Rectal smooth muscle tissue (tissue), 1 donor: ENCODE results near the gene SMC3.
"Not testable (repeated sequence)": the region's sequence is repeated elsewhere in the genome, so short reads cannot be mapped to it uniquely, and the experiment has no call there.

Experiments used
- H3K27ac ChIP-seq: one replicate; pipeline ENCODE4 v1.7.0; 2013; ENCODE audit warnings: low read depth, low read length, inconsistent platforms
- H3K27me3 ChIP-seq: one replicate; pipeline ENCODE4 v1.7.0; 2013; ENCODE audit warnings: low read length; ENCODE audit not compliant: control insufficient read depth, insufficient read depth
- H3K36me3 ChIP-seq: one replicate; pipeline ENCODE4 v1.7.0; 2013; ENCODE audit warnings: low read length; ENCODE audit not compliant: control insufficient read depth, insufficient read depth
- H3K4me1 ChIP-seq: one replicate; pipeline ENCODE4 v1.7.0; 2013; ENCODE audit warnings: low read length; ENCODE audit not compliant: control insufficient read depth, insufficient read depth
- H3K4me3 ChIP-seq: one replicate; pipeline ENCODE4 v1.7.0; 2013; ENCODE audit warnings: low read length
- H3K9ac ChIP-seq: one replicate; pipeline ENCODE4 v1.7.0; 2013; ENCODE audit warnings: low read length

The SMC3 gene

GRCh38 chr10:110610308-110610774 is 42.8 kb downstream of the SMC3 start:
- no peaks in the 10 kb centered on the region for H3K4me1 ChIP-seq
- no peak overlapping the region for H3K27ac ChIP-seq
- H3K27me3 ChIP-seq: no peaks in the 10 kb centered on the region
- no peak overlapping the region for H3K9ac ChIP-seq
- no peaks in the 10 kb centered on the region for H3K36me3 ChIP-seq
- no peak overlapping the region for H3K4me3 ChIP-seq

- H3K27ac ChIP-seq, H3K4me1 ChIP-seq, H3K9ac ChIP-seq, H3K36me3 ChIP-seq, H3K27me3 ChIP-seq, H3K4me3 ChIP-seq: not testable (repeated sequence)
These were observed 43.3 kb downstream of the SMC3 start for GRCh38 chr10:110610781-110611180.

- H3K27ac ChIP-seq: no peak overlapping the region
- H3K9ac ChIP-seq: no peak overlapping the region
- H3K27me3 ChIP-seq: no peaks in the 10 kb centered on the region
- H3K36me3 ChIP-seq: no peaks in the 10 kb centered on the region
- no peak overlapping the region for H3K4me3 ChIP-seq
- H3K4me1 ChIP-seq: no peaks in the 10 kb centered on the region
These were observed 44.6 kb downstream of the SMC3 start for GRCh38 chr10:110612087-110612486.

- no peak overlapping the region for H3K4me3 ChIP-seq
- H3K4me1 ChIP-seq: no peaks in the 10 kb centered on the region
- no peaks in the 10 kb centered on the region for H3K36me3 ChIP-seq
These were observed 45.1 kb downstream of the SMC3 start for GRCh38 chr10:110612629-110613028.

GRCh38 chr10:110613341-110613995 is 46.0 kb downstream of the SMC3 start:
- Histone ChIP-seq H3K27me3 (no peaks in the 10 kb centered on the region), H3K4me3 (no peak overlapping the region), H3K27ac (no peak overlapping the region), H3K9ac (no peak overlapping the region), H3K36me3 (no peaks in the 10 kb centered on the region), H3K4me1 (no peaks in the 10 kb centered on the region)

More at GRCh38 chr10:110612629-110613028, 45.1 kb downstream of the SMC3 start:
- H3K9ac ChIP-seq: no peak overlapping the region
- no peaks in the 10 kb centered on the region for H3K27me3 ChIP-seq
- H3K27ac ChIP-seq: no peak overlapping the region

GRCh38 chr10:110613996-110614495 is 46.6 kb downstream of the SMC3 start:
- Histone ChIP-seq H3K4me1 (no peaks in the 10 kb centered on the region), H3K36me3 (no peaks in the 10 kb centered on the region), H3K27me3 (no peaks in the 10 kb centered on the region), H3K27ac (no peak overlapping the region), H3K9ac (no peak overlapping the region), H3K4me3 (no peak overlapping the region)

GRCh38 chr10:110615057-110615747 is 47.7 kb downstream of the SMC3 start:
- Histone ChIP-seq H3K27me3 (no peaks in the 10 kb centered on the region), H3K9ac (no peak overlapping the region), H3K4me3 (no peak overlapping the region), H3K4me1 (no peaks in the 10 kb centered on the region), H3K36me3 (no peaks in the 10 kb centered on the region), H3K27ac (no peak overlapping the region)

GRCh38 chr10:110616493-110617033 is 49.1 kb downstream of the SMC3 start:
- Histone ChIP-seq H3K27me3 (no peaks in the 10 kb centered on the region), H3K4me1 (no peaks in the 10 kb centered on the region), H3K4me3 (no peak overlapping the region), H3K36me3 (no peaks in the 10 kb centered on the region), H3K27ac (no peak overlapping the region), H3K9ac (no peak overlapping the region)

GRCh38 chr10:110617425-110618229 is 50.1 kb downstream of the SMC3 start:
- no peak overlapping the region for H3K4me3 ChIP-seq
- no peak overlapping the region for H3K27ac ChIP-seq
- H3K27me3 ChIP-seq: no peaks in the 10 kb centered on the region
- no peaks in the 10 kb centered on the region for H3K4me1 ChIP-seq
- no peaks in the 10 kb centered on the region for H3K36me3 ChIP-seq
- H3K9ac ChIP-seq: no peak overlapping the region

- no peak overlapping the region for H3K9ac ChIP-seq
- no peaks in the 10 kb centered on the region for H3K4me1 ChIP-seq
- H3K27ac ChIP-seq: no peak overlapping the region
- no peak overlapping the region for H3K4me3 ChIP-seq
- no peaks in the 10 kb centered on the region for H3K36me3 ChIP-seq
- no peaks in the 10 kb centered on the region for H3K27me3 ChIP-seq
These were observed 50.7 kb downstream of the SMC3 start for GRCh38 chr10:110618230-110618610.

- Histone ChIP-seq H3K27ac (no peak overlapping the region), H3K36me3 (no peaks in the 10 kb centered on the region), H3K4me3 (no peak overlapping the region), H3K27me3 (no peaks in the 10 kb centered on the region), H3K4me1 (no peaks in the 10 kb centered on the region), H3K9ac (no peak overlapping the region)
These were observed 52.3 kb downstream of the SMC3 start for GRCh38 chr10:110619514-110620397.
